ENCODE results near the gene ITPRID2.

Gene ITPRID2

GRCh38 chr2:181918188-181918587, 26.7 kb downstream of the ITPRID2 start:
- Histone ChIP-seq H2AFZ (no peak overlapping the region), H3K4me2 (ENCODE audit: low read length) (no peak overlapping the region), H3K9ac (no peak overlapping the region), H3K9me3 (ENCODE audit: control insufficient read depth, low read length) (no peaks in the 10 kb centered on the region), H3K4me1 (no peaks in the 10 kb centered on the region), H3K27me3 (ENCODE audit: control insufficient read depth, insufficient read depth, low read length) (no peaks in the 10 kb centered on the region), H3K36me3 (ENCODE audit: control insufficient read depth, insufficient read depth, low read length) (no peaks in the 10 kb centered on the region), H3K79me2 (no peaks in the 10 kb centered on the region), H3K27ac (no peak overlapping the region), H3K4me3 (ENCODE audit: low read depth, low read length) (no peak overlapping the region)
- no peak for TF ChIP-seq CTCF (IDR thresholded peaks at IDR 0.05)

GRCh38 chr2:181923121-181923520, 31.6 kb downstream of the ITPRID2 start:
- Histone ChIP-seq H3K27ac (no peak overlapping the region), H3K9ac (no peak overlapping the region), H3K4me3 (ENCODE audit: low read depth, low read length) (no peak overlapping the region), H2AFZ (no peak overlapping the region), H3K4me1 (no peaks in the 10 kb centered on the region), H3K79me2 (no peaks in the 10 kb centered on the region), H3K9me3 (ENCODE audit: control insufficient read depth, low read length) (no peaks in the 10 kb centered on the region), H3K36me3 (ENCODE audit: control insufficient read depth, insufficient read depth, low read length) (no peaks in the 10 kb centered on the region), H3K27me3 (ENCODE audit: control insufficient read depth, insufficient read depth, low read length) (no peaks in the 10 kb centered on the region), H3K4me2 (ENCODE audit: low read length) (no peak overlapping the region)
- no peak for TF ChIP-seq CTCF (IDR thresholded peaks at IDR 0.05)

DNA sequence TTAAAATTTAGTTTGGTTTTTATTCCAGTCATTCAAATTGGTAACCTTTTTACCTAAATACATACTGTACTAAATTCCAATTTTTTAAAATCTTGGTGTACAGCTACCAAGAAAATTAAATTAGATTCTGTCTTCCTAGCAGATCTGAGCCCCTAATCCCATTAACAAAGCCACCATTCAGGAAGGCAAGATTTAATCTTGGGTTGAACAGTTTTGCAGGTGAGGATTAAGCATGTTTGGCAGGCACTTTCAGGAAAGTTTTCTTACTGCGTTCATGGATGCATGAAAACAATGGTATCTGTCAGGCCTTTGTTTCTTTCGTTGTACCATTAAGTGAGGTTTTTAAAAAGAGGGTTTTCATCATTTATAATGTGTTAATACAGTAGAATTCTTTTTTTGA, 32.8 kb downstream of the ITPRID2 start:
- no peaks in the 10 kb centered on the region for H3K27me3 ChIP-seq (ENCODE audit: control insufficient read depth, insufficient read depth, low read length)
- H3K4me2 ChIP-seq (ENCODE audit: low read length): no peak overlapping the region
- H3K4me3 ChIP-seq (ENCODE audit: low read depth, low read length): no peak overlapping the region
- no peak overlapping the region for H3K9ac ChIP-seq
- no peaks in the 10 kb centered on the region for H3K79me2 ChIP-seq
- no peaks in the 10 kb centered on the region for H3K9me3 ChIP-seq (ENCODE audit: control insufficient read depth, low read length)
- no peak overlapping the region for H2AFZ ChIP-seq
- H3K4me1 ChIP-seq: no peaks in the 10 kb centered on the region
- H3K27ac ChIP-seq: no peak overlapping the region
- no peak for TF ChIP-seq CTCF (IDR thresholded peaks at IDR 0.05)
- H3K36me3 ChIP-seq (ENCODE audit: control insufficient read depth, insufficient read depth, low read length): no peaks in the 10 kb centered on the region

GRCh38 chr2:181934694-181935093, 43.2 kb downstream of the ITPRID2 start:
- H3K4me2 ChIP-seq (ENCODE audit: low read length): no peak overlapping the region
- no peak for TF ChIP-seq CTCF (IDR thresholded peaks at IDR 0.05)
- no peaks in the 10 kb centered on the region for H3K9me3 ChIP-seq (ENCODE audit: control insufficient read depth, low read length)
- no peaks in the 10 kb centered on the region for H3K27me3 ChIP-seq (ENCODE audit: control insufficient read depth, insufficient read depth, low read length)
- H3K36me3 ChIP-seq (ENCODE audit: control insufficient read depth, insufficient read depth, low read length): no peaks in the 10 kb centered on the region
- H3K79me2 ChIP-seq: no peaks in the 10 kb centered on the region
- no peak overlapping the region for H3K4me3 ChIP-seq (ENCODE audit: low read depth, low read length)
- H3K27ac ChIP-seq: no peak overlapping the region
- H3K4me1 ChIP-seq: no peaks in the 10 kb centered on the region
- H3K9ac ChIP-seq: no peak overlapping the region
- H2AFZ ChIP-seq: no peak overlapping the region

DNA sequence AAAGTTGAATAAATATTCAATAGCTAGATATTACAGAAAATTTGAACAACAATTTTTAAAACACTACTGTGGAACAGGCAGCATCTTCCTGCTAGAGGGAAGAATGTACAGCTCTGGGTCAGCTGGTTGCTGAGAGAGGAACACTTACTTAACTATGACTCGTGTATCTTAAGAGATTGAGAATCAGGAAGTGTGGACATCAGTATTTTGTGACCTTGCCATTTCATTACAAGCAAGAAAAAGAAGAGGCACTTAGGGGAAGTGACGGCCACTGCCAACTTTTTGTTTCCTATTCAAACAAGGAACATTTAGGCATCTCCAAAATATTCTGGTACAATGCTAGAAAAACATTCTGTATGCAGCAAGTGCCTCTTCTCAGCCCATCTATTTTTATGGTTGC, 45.9 kb downstream of the ITPRID2 start:
- no peaks in the 10 kb centered on the region for H3K79me2 ChIP-seq
- H2AFZ ChIP-seq: no peak overlapping the region
- no peaks in the 10 kb centered on the region for H3K27me3 ChIP-seq (ENCODE audit: control insufficient read depth, insufficient read depth, low read length)
- no peak overlapping the region for H3K4me2 ChIP-seq (ENCODE audit: low read length)
- no peak for TF ChIP-seq CTCF (IDR thresholded peaks at IDR 0.05)
- no peak overlapping the region for H3K27ac ChIP-seq
- no peak overlapping the region for H3K4me3 ChIP-seq (ENCODE audit: low read depth, low read length)
- H3K9me3 ChIP-seq (ENCODE audit: control insufficient read depth, low read length): no peaks in the 10 kb centered on the region
- no peak overlapping the region for H3K9ac ChIP-seq
- no peaks in the 10 kb centered on the region for H3K36me3 ChIP-seq (ENCODE audit: control insufficient read depth, insufficient read depth, low read length)
- H3K4me1 ChIP-seq: no peaks in the 10 kb centered on the region
